Endometrial microvascular endothelial cells (primary cell): ENCODE results near the gene PIGQ. TPM values are rescaled to one million over a fixed set of nuclear protein-coding genes. Genes with fewer than 3 reads are reported as not detected.

Source experiments
- in situ Hi-C: cut with HindIII; loops from 2 replicates; pipeline ENCODE4 v1.10.0; 2017; ENCODE audit warnings: low sequenced_read_pairs, low pct_unique_long_range_greater_than_20kb; ENCODE audit errors: inconsistent ontology term
- total RNA-seq: library from RNA; depleted of rRNA; stranded (reverse); fragments of >200 nt; gene quantifications from one replicate; pipeline ENCODE4 v1.2.3, GENCODE V29; 2015; ENCODE audit errors: inconsistent ontology term

PIGQ gene
- total RNA-seq, 1 donor from 2014 or later, result 29.1 TPM

DNA sequence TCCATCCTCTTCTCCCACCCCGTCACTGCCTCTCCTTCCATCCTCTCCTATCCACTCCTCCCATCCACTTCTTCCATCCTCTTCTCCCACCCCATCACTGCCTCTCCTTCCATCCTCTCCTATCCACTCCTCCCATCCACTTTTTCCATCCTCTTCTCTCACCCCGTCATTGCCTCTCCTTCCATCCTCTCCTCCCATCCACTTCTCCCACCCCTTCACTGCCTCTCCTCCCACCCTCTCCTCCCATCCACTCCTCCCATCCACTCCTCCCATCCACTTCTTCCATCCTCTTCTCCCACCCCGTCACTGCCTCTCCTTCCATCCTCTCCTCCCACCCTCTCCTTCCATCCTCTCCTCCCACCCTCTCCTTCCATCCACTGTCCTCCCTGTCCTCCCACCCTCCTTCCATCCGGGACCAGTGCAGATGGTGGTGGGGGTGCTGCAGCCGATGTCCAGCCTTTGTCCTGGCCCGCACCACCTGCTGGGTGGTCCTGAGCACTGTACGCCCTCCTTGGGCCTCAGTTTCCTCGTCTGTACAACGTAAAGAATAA, 62.1 kb downstream of the PIGQ start:
- in situ Hi-C loops, result no loop called here

DNA sequence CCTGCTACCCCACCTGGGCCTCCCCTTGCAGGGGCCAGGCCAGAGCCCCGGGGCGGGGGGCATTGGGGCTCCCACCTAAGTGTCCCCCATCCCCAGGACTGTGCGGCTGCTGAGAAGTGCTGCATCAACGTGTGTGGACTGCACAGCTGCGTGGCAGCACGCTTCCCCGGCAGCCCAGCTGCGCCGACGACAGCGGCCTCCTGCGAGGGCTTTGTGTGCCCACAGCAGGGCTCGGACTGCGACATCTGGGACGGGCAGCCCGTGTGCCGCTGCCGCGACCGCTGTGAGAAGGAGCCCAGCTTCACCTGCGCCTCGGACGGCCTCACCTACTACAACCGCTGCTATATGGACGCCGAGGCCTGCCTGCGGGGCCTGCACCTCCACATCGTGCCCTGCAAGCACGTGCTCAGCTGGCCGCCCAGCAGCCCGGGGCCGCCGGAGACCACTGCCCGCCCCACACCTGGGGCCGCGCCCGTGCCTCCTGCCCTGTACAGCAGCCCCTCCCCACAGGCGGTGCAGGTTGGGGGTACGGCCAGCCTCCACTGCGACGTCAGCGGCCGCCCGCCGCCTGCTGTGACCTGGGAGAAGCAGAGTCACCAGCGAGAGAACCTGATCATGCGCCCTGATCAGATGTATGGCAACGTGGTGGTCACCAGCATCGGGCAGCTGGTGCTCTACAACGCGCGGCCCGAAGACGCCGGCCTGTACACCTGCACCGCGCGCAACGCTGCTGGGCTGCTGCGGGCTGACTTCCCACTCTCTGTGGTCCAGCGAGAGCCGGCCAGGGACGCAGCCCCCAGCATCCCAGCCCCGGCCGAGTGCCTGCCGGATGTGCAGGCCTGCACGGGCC, 62.9 kb downstream of the PIGQ start:
- in situ Hi-C loops, result no loop called here

DNA sequence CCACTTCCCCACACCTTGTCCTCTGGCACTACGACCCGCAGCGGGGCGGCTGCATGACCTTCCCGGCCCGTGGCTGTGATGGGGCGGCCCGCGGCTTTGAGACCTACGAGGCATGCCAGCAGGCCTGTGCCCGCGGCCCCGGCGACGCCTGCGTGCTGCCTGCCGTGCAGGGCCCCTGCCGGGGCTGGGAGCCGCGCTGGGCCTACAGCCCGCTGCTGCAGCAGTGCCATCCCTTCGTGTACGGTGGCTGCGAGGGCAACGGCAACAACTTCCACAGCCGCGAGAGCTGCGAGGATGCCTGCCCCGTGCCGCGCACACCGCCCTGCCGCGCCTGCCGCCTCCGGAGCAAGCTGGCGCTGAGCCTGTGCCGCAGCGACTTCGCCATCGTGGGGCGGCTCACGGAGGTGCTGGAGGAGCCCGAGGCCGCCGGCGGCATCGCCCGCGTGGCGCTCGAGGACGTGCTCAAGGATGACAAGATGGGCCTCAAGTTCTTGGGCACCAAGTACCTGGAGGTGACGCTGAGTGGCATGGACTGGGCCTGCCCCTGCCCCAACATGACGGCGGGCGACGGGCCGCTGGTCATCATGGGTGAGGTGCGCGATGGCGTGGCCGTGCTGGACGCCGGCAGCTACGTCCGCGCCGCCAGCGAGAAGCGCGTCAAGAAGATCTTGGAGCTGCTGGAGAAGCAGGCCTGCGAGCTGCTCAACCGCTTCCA, 63.7 kb downstream of the PIGQ start:
- in situ Hi-C loops, result no loop called here

Other genes starting within 250 kb of the PIGQ start
- gene AXIN1, start 217.2 kb upstream of the PIGQ start, total RNA-seq, result 16.4 TPM
- gene MRPL28, start 199.4 kb upstream of the PIGQ start, total RNA-seq, result 153 TPM
- 64.2 TPM for gene PGAP6, start 188.0 kb upstream of the PIGQ start, total RNA-seq
- gene NME4, start 172.8 kb upstream of the PIGQ start, total RNA-seq, result 92.3 TPM
- 17.3 TPM for gene DECR2, start 168.1 kb upstream of the PIGQ start, total RNA-seq
- 41.7 TPM for gene RAB11FIP3, start 144.3 kb upstream of the PIGQ start, total RNA-seq
- 60.2 TPM for gene CAPN15, start 42.3 kb upstream of the PIGQ start, total RNA-seq
- not detected for gene PRR35, start 9.6 kb upstream of the PIGQ start, total RNA-seq
- gene NHLRC4, start 3.0 kb upstream of the PIGQ start, total RNA-seq, result not detected
- 9.9 TPM for gene RAB40C, start 20.1 kb downstream of the PIGQ start, total RNA-seq
- not detected for gene WFIKKN1, start 61.0 kb downstream of the PIGQ start, total RNA-seq
- gene METTL26, start 66.3 kb downstream of the PIGQ start, total RNA-seq, result 119 TPM
- gene MCRIP2, start 71.9 kb downstream of the PIGQ start, total RNA-seq, result 23.4 TPM
- 39.7 TPM for gene WDR90, start 79.4 kb downstream of the PIGQ start, total RNA-seq
- 41.3 TPM for gene RHOT2, start 98.2 kb downstream of the PIGQ start, total RNA-seq
- 2.1 TPM for gene RHBDL1, start 105.7 kb downstream of the PIGQ start, total RNA-seq
- 229 TPM for gene STUB1, start 110.4 kb downstream of the PIGQ start, total RNA-seq
- gene JMJD8, start 114.4 kb downstream of the PIGQ start, total RNA-seq, result 68.2 TPM
- 6.3 TPM for gene WDR24, start 120.4 kb downstream of the PIGQ start, total RNA-seq
- gene FBXL16, start 135.8 kb downstream of the PIGQ start, total RNA-seq, result not detected
- gene METRN, start 145.2 kb downstream of the PIGQ start, total RNA-seq, result 17.2 TPM
- 14.0 TPM for gene ANTKMT, start 151.2 kb downstream of the PIGQ start, total RNA-seq
- gene CCDC78, start 156.5 kb downstream of the PIGQ start, total RNA-seq, result not detected
- not detected for gene HAGHL, start 157.1 kb downstream of the PIGQ start, total RNA-seq
- 34.5 TPM for gene CIAO3, start 171.0 kb downstream of the PIGQ start, total RNA-seq
- not detected for gene MSLN, start 190.8 kb downstream of the PIGQ start, total RNA-seq
- 77.6 TPM for gene RPUSD1, start 218.4 kb downstream of the PIGQ start, total RNA-seq
- 33.9 TPM for gene CHTF18, start 218.7 kb downstream of the PIGQ start, total RNA-seq
- gene GNG13, start 230.8 kb downstream of the PIGQ start, total RNA-seq, result not detected